Right cardiac atrium (tissue), 5 donors: ENCODE results near the gene PDE9A. TPM values are rescaled to one million over a fixed set of nuclear protein-coding genes. Genes with fewer than 3 reads are reported as not detected.

Experiments
- ATAC-seq, 2 donors: fragments of 200-7000 bp; cut with Tn5 transposase; one replicate each; pipeline versions ENCODE4 v1.8.0 to v1.9.1; 2020; ENCODE audit warnings: moderate library complexity in 2 of 2, mild to moderate bottlenecking in 1 of 2
- DNase-seq, 3 donors: peaks; one replicate each; pipeline ENCODE4 v3.0.0-alpha.2; 2020
- H3K27ac ChIP-seq: one replicate; pipeline ENCODE4 v1.5.1; 2013; ENCODE audit warnings: mild to moderate bottlenecking, low read length, control low read depth, moderate library complexity
- H3K27me3 ChIP-seq: one replicate; pipeline ENCODE4 v1.6.1; 2013; ENCODE audit not compliant: control insufficient read depth, insufficient read depth
- H3K4me1 ChIP-seq: one replicate; pipeline ENCODE4 v1.6.1; 2013; ENCODE audit warnings: low read length; ENCODE audit not compliant: control insufficient read depth, insufficient read depth
- H3K4me3 ChIP-seq: one replicate; pipeline ENCODE4 v1.5.1; 2013; ENCODE audit warnings: low read length, control low read depth
- H3K9me3 ChIP-seq: one replicate; pipeline ENCODE4 v1.6.1; 2013; ENCODE audit warnings: low read length; ENCODE audit not compliant: control insufficient read depth
- WGBS: extraction: QIAGEN DNeasy Blood & Tissue Kit; methylation state at CpG from one replicate; pipeline ENCODE4 v1.1.7; 2013; 5-methylcytosine and 5-hydroxymethylcytosine counted together
- intact Hi-C, 4 donors: fragments of 100-400 bp; cut with DNase I; formaldehyde crosslinking; loops; one replicate each; pipeline versions ENCODE4 v1.11.0 to v1.14.0; 2022 to 2023
- polyA plus RNA-seq: library from polyadenylated mRNA; stranded (reverse); fragments of 200-250 nt; gene quantifications from one replicate; pipeline ENCODE4 v1.2.3, GENCODE V29; 2013
- total RNA-seq, 4 donors: library from RNA; stranded (reverse); fragmentation: NEBNext Ultra II Directional; extraction: Animal tissue kit (Norgen Biotek cat#: 25700); gene quantifications; one replicate each; pipeline ENCODE4 v1.2.1, GENCODE V29; 2021
- donor health status: healthy with polysubstance abuse.
- donor health status: DM: no; HTN: yes; CAD: no.
- donor health status: DM: no; HTN: no; CAD: no.
- donor health status: DM: no; HTN: yes; CAD: no; lungs with severe emphysema.
- donor health status: DM: yes; HTN: yes; CAD: no.

PDE9A gene
- total and polyA plus RNA-seq, 5 donors: 1.5 to 4.1 (median 2.5) TPM

- Histone ChIP-seq H3K9me3 (no peaks in the 10 kb centered on the region), H3K27me3 (no peaks in the 10 kb centered on the region), H3K27ac (no peak overlapping the region), H3K4me3 (no peak overlapping the region), H3K4me1 (no peaks in the 10 kb centered on the region)
- WGBS: 91% methylated on average over 20 of the region's 20 CpGs
- DNase-seq (no peak), ATAC-seq (no peak)
- intact Hi-C loops: loop anchor here in 1 of 4 donors (10.0 kb wide), 1 partner anchor 61 kb away; no protein-coding TSS in a partner anchor
Measured at GRCh38 chr21:42755766-42756579, 102.6 kb downstream of the PDE9A start.

- ATAC-seq (no peak), DNase-seq (no peak)
- no peaks in the 10 kb centered on the region for H3K27me3 ChIP-seq
- H3K4me1 ChIP-seq: no peaks in the 10 kb centered on the region
- intact Hi-C loops: loop anchor here in 1 of 4 donors (10.0 kb wide), 1 partner anchor 62 kb away; no protein-coding TSS in a partner anchor
- H3K27ac ChIP-seq: no peak overlapping the region
- H3K4me3 ChIP-seq: no peak overlapping the region
- H3K9me3 ChIP-seq: no peaks in the 10 kb centered on the region
- WGBS: 93% methylated on average over 24 of the region's 24 CpGs
Measured at GRCh38 chr21:42756580-42757250, 103.3 kb downstream of the PDE9A start.

GRCh38 chr21:42757422-42757821 lies 104.0 kb downstream of the PDE9A start:
- no peaks in the 10 kb centered on the region for H3K27me3 ChIP-seq
- no peak for ATAC-seq
- WGBS: 97% methylated on average over 10 of the region's 10 CpGs
- DNase-seq: no peak
- intact Hi-C loops: loop anchor here in 1 of 4 donors (10.0 kb wide), 1 partner anchor 63 kb away; no protein-coding TSS in a partner anchor
- H3K9me3 ChIP-seq: no peaks in the 10 kb centered on the region
- no peak overlapping the region for H3K4me3 ChIP-seq
- H3K27ac ChIP-seq: no peak overlapping the region
- H3K4me1 ChIP-seq: no peaks in the 10 kb centered on the region

GRCh38 chr21:42757826-42758655 lies 104.6 kb downstream of the PDE9A start:
- no peak for DNase-seq
- WGBS: 95% methylated on average over 17 of the region's 17 CpGs
- no peaks in the 10 kb centered on the region for H3K4me1 ChIP-seq
- no peak overlapping the region for H3K4me3 ChIP-seq
- no peak overlapping the region for H3K27ac ChIP-seq
- no peak for ATAC-seq
- H3K27me3 ChIP-seq: no peaks in the 10 kb centered on the region
- no peaks in the 10 kb centered on the region for H3K9me3 ChIP-seq
- intact Hi-C loops: loop anchor here in 1 of 4 donors (10.0 kb wide), 1 partner anchor 63 kb away; no protein-coding TSS in a partner anchor

- no peak for ATAC-seq
- H3K9me3 ChIP-seq: no peaks in the 10 kb centered on the region
- no peak overlapping the region for H3K27ac ChIP-seq
- intact Hi-C loops: loop anchor here in 1 of 4 donors (10.0 kb wide), 1 partner anchor 64 kb away; no protein-coding TSS in a partner anchor
- no peaks in the 10 kb centered on the region for H3K4me1 ChIP-seq
- H3K4me3 ChIP-seq: no peak overlapping the region
- no peaks in the 10 kb centered on the region for H3K27me3 ChIP-seq
- no peak for DNase-seq
- WGBS: 66% methylated on average over 20 of the region's 20 CpGs
Measured at GRCh38 chr21:42758721-42759593, 105.5 kb downstream of the PDE9A start.

GRCh38 chr21:42759594-42759927 lies 106.1 kb downstream of the PDE9A start:
- no peak for DNase-seq
- no peak overlapping the region for H3K4me3 ChIP-seq
- H3K9me3 ChIP-seq: no peaks in the 10 kb centered on the region
- intact Hi-C loops: loop anchor here in 1 of 4 donors (10.0 kb wide), 1 partner anchor 65 kb away; no protein-coding TSS in a partner anchor
- no peaks in the 10 kb centered on the region for H3K4me1 ChIP-seq
- ATAC-seq: no peak
- no peaks in the 10 kb centered on the region for H3K27me3 ChIP-seq
- no peak overlapping the region for H3K27ac ChIP-seq

- H3K27me3 ChIP-seq: no peaks in the 10 kb centered on the region
- intact Hi-C loops: no loop called here
- H3K9me3 ChIP-seq: no peaks in the 10 kb centered on the region
- H3K4me1 ChIP-seq: no peaks in the 10 kb centered on the region
- ATAC-seq: no peak
- DNase-seq: no peak
- H3K4me3 ChIP-seq: no peak overlapping the region
- 87% methylated on average over 23 of the region's 23 CpGs for WGBS
- no peak overlapping the region for H3K27ac ChIP-seq
Measured at GRCh38 chr21:42760361-42760950, 107.0 kb downstream of the PDE9A start.

GRCh38 chr21:42760951-42761751 lies 107.7 kb downstream of the PDE9A start:
- ATAC-seq: peak; percentile 59 to 67

GRCh38 chr21:42761776-42762335 lies 108.4 kb downstream of the PDE9A start:
- WGBS: 88% methylated on average over 18 of the region's 18 CpGs
- no peak for ATAC-seq
- intact Hi-C loops: no loop called here

More at GRCh38 chr21:42760951-42761751, 107.7 kb downstream of the PDE9A start:
- Histone ChIP-seq H3K9me3 (no peaks in the 10 kb centered on the region), H3K4me1 (no peaks in the 10 kb centered on the region), H3K27ac (no peak overlapping the region), H3K4me3 (no peak overlapping the region), H3K27me3 (no peaks in the 10 kb centered on the region)
- peak in 1 of 3 donors; percentile 69 for DNase-seq
- 71% methylated on average over 21 of the region's 21 CpGs for WGBS
- intact Hi-C loops: no loop called here

More at GRCh38 chr21:42761776-42762335, 108.4 kb downstream of the PDE9A start:
- DNase-seq: no peak
- no peak overlapping the region for H3K4me3 ChIP-seq
- H3K4me1 ChIP-seq: no peaks in the 10 kb centered on the region
- no peaks in the 10 kb centered on the region for H3K9me3 ChIP-seq
- H3K27ac ChIP-seq: no peak overlapping the region
- no peaks in the 10 kb centered on the region for H3K27me3 ChIP-seq
